Suprapubic skin (tissue), 4 donors: ENCODE measurements around the gene LOXL3.

ENCODE experiments used
- EP300 ChIP-seq: sonication (generic); formaldehyde crosslinking; IDR thresholded peaks from one replicate; pipeline ENCODE4 v1.6.1; 2017; ENCODE audit warnings: antibody characterized with exemption
- POLR2A ChIP-seq, 2 donors: fragments of 450-650 bp; IDR thresholded peaks; one replicate each; pipeline ENCODE4 v1.6.1; 2017; ENCODE audit warnings: antibody characterized with exemption in 2 of 2, mild to moderate bottlenecking in 2 of 2, moderate library complexity in 2 of 2
- POLR2AphosphoS5 ChIP-seq, 3 donors: sonication (generic); formaldehyde crosslinking; IDR thresholded peaks; one replicate each; pipeline ENCODE4 v1.6.1; 2017; ENCODE audit warnings: antibody characterized with exemption in 3 of 3
- TF ChIP-seq, protein P1 (sequence below), 2 donors: fragments of 200-600 bp in 1 of 2; fragments of 450-650 bp in 1 of 2; sonication (generic) in 1 of 2; IDR thresholded peaks; one replicate each; pipeline ENCODE4 v1.5.1; 2016 to 2019; ENCODE audit warnings: antibody characterized with exemption in 2 of 2, mild to moderate bottlenecking in 1 of 2, moderate library complexity in 1 of 2

- TF ChIP-seq, protein P1, sequence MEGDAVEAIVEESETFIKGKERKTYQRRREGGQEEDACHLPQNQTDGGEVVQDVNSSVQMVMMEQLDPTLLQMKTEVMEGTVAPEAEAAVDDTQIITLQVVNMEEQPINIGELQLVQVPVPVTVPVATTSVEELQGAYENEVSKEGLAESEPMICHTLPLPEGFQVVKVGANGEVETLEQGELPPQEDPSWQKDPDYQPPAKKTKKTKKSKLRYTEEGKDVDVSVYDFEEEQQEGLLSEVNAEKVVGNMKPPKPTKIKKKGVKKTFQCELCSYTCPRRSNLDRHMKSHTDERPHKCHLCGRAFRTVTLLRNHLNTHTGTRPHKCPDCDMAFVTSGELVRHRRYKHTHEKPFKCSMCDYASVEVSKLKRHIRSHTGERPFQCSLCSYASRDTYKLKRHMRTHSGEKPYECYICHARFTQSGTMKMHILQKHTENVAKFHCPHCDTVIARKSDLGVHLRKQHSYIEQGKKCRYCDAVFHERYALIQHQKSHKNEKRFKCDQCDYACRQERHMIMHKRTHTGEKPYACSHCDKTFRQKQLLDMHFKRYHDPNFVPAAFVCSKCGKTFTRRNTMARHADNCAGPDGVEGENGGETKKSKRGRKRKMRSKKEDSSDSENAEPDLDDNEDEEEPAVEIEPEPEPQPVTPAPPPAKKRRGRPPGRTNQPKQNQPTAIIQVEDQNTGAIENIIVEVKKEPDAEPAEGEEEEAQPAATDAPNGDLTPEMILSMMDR (IDR thresholded peaks at IDR 0.05): no peak
- TF ChIP-seq POLR2AphosphoS5 (IDR thresholded peaks at IDR 0.05) (no peak), POLR2A (IDR thresholded peaks at IDR 0.05) (no peak), EP300 (no peak)
Observed at GRCh38 chr2:74585406-74586185, 31.9 kb upstream of the LOXL3 start.
